Psoas muscle (tissue), 8 donors: ENCODE data around the gene SCNN1B. TPM values are rescaled to one million over a fixed set of nuclear protein-coding genes. Genes with fewer than 3 reads are reported as not detected.

Experiments
- ATAC-seq, 4 donors: fragments of 200-7000 bp; cut with Tn5 transposase; one replicate each; pipeline ENCODE4 v1.9.1; 2020; ENCODE audit warnings: moderate library complexity in 3 of 4, mild to moderate bottlenecking in 2 of 4
- DNase-seq, 2 donors: peaks; one replicate each; pipeline ENCODE4 v3.0.0-alpha.2; 2020
- H3K27ac ChIP-seq: fragments of 200-600 bp; one replicate; pipeline ENCODE4 v1.8.0; 2022
- H3K27me3 ChIP-seq, 3 donors: fragments of 200-600 bp in 1 of 3; one replicate each; pipeline versions ENCODE4 v1.6.1 to v1.8.0; 2013 to 2022; ENCODE audit warnings: low read length in 2 of 3, mild to moderate bottlenecking in 2 of 3, moderate library complexity in 1 of 3; ENCODE audit not compliant: insufficient read depth in 3 of 3
- H3K36me3 ChIP-seq, 2 donors: fragments of 200-600 bp in 1 of 2; one replicate each; pipeline versions ENCODE4 v1.6.1 to v1.8.0; 2013 to 2022; ENCODE audit warnings: low read depth in 1 of 2, mild to moderate bottlenecking in 1 of 2, moderate library complexity in 1 of 2; ENCODE audit not compliant: insufficient read depth in 1 of 2
- H3K4me1 ChIP-seq: fragments of 200-600 bp; one replicate; pipeline ENCODE4 v1.8.0; 2022
- H3K4me3 ChIP-seq: fragments of 200-600 bp; one replicate; pipeline ENCODE4 v1.8.0; 2022; ENCODE audit warnings: mild to moderate bottlenecking
- H3K9me3 ChIP-seq: fragments of 200-600 bp; one replicate; pipeline ENCODE4 v1.8.0; 2022
- WGBS, 3 donors: extraction: QIAGEN DNeasy Blood & Tissue Kit; methylation state at CpG; one replicate each; pipeline versions ENCODE4 v1.1.6 to v1.1.7; 2013; 5-methylcytosine and 5-hydroxymethylcytosine counted together
- intact Hi-C, 2 donors: fragments of 100-400 bp; cut with DNase I; formaldehyde crosslinking; loops; one replicate each; pipeline versions ENCODE4 v1.11.0 to v1.14.2; 2022
- polyA plus RNA-seq, 3 donors: library from polyadenylated mRNA; stranded (reverse); fragments of 200-250 nt; gene quantifications; one replicate each; pipeline ENCODE4 v1.2.3, GENCODE V29; 2013
- total RNA-seq, 4 donors: library from RNA; stranded (reverse); fragmentation: NEBNext Ultra II Directional in 2 of 4; extraction: Animal tissue kit (Norgen Biotek cat#: 25700) in 2 of 4; gene quantifications; one replicate each; pipeline versions ENCODE4 v1.2.1 to v1.2.4, GENCODE V29; 2021 to 2023
- TF ChIP-seq, protein P1 (sequence below): fragments of 200-600 bp; IDR thresholded peaks from one replicate; pipeline ENCODE4 v1.8.0; 2022; ENCODE audit warnings: antibody characterized with exemption
- donor health status: healthy with polysubstance abuse.
- donor health status: DM: no; HTN: no; CAD: no; lungs with moderate emphysema.
- donor health status: Bipolar disorder and iron deficiency.
- donor health status: healthy.
- donor health status: DM: yes; HTN: yes; CAD: no.
- donor health status: DM: no; HTN: no; CAD: no.
- donor health status: DM: no; HTN: no; CAD: no.
- donor health status: DM: yes; HTN: yes; CAD: no.

Gene SCNN1B
- total and polyA plus RNA-seq, 7 donors: 0.10 to 0.76 (median 0.51) TPM

DNA sequence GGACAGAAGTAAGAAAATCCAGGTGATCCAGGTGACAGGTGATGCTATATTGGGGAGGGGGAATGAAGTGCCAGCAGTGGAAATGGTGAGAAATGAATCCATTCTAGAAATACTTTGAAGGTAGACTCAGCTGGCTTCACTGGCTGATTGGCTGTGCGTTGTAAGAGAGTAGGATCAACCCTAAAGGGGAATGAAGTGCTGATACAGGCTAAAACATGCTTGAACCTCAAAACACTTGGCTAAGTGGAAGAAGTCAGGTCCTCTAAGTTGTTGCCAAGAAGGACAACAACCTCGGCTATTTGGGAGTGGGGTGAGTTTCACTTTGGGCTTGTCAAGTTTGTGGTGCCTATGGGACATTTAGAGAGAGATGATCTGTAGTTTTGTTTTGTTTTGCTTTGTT is 24.1 kb upstream of the SCNN1B start:
- intact Hi-C loops: no loop called here
- no peak overlapping the region for H3K27ac ChIP-seq
- peaks cover 0 to 12% (median under 1%) of the 10 kb centered on the region in 3 donors for H3K27me3 ChIP-seq
- DNase-seq (no peak), ATAC-seq (no peak)
- 46 to 54% (median 52%) methylated on average over 2 of the region's 2 CpGs for WGBS, 3 donors
- no peak overlapping the region for H3K4me3 ChIP-seq
- H3K36me3 ChIP-seq: no peaks in the 10 kb centered on the region
- H3K4me1 ChIP-seq: no peaks in the 10 kb centered on the region
- TF ChIP-seq, protein P1, sequence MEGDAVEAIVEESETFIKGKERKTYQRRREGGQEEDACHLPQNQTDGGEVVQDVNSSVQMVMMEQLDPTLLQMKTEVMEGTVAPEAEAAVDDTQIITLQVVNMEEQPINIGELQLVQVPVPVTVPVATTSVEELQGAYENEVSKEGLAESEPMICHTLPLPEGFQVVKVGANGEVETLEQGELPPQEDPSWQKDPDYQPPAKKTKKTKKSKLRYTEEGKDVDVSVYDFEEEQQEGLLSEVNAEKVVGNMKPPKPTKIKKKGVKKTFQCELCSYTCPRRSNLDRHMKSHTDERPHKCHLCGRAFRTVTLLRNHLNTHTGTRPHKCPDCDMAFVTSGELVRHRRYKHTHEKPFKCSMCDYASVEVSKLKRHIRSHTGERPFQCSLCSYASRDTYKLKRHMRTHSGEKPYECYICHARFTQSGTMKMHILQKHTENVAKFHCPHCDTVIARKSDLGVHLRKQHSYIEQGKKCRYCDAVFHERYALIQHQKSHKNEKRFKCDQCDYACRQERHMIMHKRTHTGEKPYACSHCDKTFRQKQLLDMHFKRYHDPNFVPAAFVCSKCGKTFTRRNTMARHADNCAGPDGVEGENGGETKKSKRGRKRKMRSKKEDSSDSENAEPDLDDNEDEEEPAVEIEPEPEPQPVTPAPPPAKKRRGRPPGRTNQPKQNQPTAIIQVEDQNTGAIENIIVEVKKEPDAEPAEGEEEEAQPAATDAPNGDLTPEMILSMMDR: no peak
- no peaks in the 10 kb centered on the region for H3K9me3 ChIP-seq

DNA sequence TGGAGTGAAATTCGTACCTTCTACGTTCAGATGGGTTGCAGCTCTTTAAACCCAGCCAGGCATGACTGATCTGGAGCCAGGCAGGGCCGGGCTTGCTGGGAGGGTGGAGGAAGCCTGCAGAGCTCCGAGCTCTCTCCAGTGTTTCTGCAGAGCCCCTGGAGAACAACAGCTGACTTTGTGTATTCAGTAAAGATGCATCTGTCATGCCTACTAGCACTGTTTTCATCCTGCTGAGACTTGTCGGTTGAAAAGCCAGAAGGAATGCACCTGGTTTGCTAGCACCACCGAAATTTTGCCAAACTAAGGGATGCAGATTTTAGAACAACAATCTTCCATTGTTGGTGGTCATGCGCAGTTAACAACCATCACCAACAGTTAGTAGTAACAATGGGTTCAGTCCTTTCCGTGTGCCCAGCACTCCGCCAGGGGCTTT is 22.4 kb upstream of the SCNN1B start:
- TF ChIP-seq, protein P1: no peak
- no peak overlapping the region for H3K4me3 ChIP-seq
- ATAC-seq: no peak
- H3K36me3 ChIP-seq: no peaks in the 10 kb centered on the region
- DNase-seq: no peak
- H3K27me3 ChIP-seq: peaks cover 0 to 18% (median 2%) of the 10 kb centered on the region in 3 donors
- 9 to 18% (median 13%) methylated on average over 9 of the region's 9 CpGs for WGBS, 3 donors
- H3K27ac ChIP-seq: no peak overlapping the region
- no peaks in the 10 kb centered on the region for H3K9me3 ChIP-seq
- no peaks in the 10 kb centered on the region for H3K4me1 ChIP-seq
- intact Hi-C loops: loop anchor here in 1 of 2 donors (10.0 kb wide), 1 partner anchor 155 kb away; no protein-coding TSS in a partner anchor

DNA sequence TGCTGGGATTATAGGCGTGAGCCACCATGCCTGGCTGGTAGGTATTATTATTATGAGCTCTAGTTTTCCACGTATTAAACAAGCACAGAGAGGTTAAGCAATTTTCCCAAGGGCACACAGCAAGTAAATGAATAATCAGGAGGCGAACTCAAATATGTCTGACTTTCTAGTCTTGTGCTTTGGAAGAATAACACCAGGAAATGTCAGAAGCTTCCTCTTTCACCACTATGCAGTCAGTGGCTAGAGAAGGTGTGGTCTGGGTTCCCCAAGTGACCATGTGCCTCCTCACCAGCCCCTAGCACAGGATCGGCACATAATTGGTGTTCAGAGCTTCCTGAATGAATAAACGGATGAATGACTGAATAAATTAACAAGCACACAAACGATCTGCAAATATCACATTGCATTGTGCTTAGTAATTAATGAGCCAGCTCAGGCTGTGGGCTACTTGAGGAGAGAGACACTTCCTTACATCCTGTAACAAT is 21.6 kb upstream of the SCNN1B start:
- Histone ChIP-seq H3K9me3 (no peaks in the 10 kb centered on the region), H3K4me3 (no peak overlapping the region), H3K36me3 (no peaks in the 10 kb centered on the region), H3K27ac (no peak overlapping the region), H3K27me3 (peaks cover 0 to 18% (median 2%) of the 10 kb centered on the region in 3 donors), H3K4me1 (no peaks in the 10 kb centered on the region)
- no peak for DNase-seq
- TF ChIP-seq, protein P1: no peak
- WGBS, 3 donors: 64 to 69% (median 67%) methylated on average over 6 of the region's 6 CpGs
- intact Hi-C loops: loop anchor here in 1 of 2 donors (10.0 kb wide), 1 partner anchor 154 kb away; no protein-coding TSS in a partner anchor
- ATAC-seq: no peak

DNA sequence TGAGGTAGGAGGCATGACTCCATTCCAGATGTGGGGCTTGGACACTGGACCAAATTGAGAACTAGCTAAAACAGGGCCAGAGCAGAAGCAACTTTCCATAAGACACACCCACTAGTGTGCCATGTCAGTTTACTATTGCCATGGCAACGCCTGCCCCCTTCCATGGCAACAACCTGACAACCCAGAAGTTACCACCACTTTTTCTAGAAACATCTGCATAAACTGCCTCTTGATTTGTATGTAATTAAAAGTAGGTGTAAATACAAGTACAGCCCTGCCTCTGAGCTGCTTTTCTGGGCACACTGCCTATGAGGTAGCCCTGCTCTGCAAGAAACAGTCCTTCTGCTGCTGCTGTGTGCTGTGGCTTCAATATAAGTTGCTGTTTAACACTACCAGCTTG is 19.5 kb upstream of the SCNN1B start:
- ATAC-seq: no peak
- Histone ChIP-seq H3K4me1 (no peaks in the 10 kb centered on the region), H3K27ac (no peak overlapping the region), H3K9me3 (no peaks in the 10 kb centered on the region), H3K27me3 (peaks cover 0 to 18% (median 2%) of the 10 kb centered on the region in 3 donors), H3K4me3 (no peak overlapping the region), H3K36me3 (no peaks in the 10 kb centered on the region)
- WGBS, 3 donors: 56 to 76% (median 75%) methylated on average over 1 of the region's 1 CpG
- DNase-seq: no peak
- intact Hi-C loops: loop anchor here in 1 of 2 donors (10.0 kb wide), 1 partner anchor 152 kb away; no protein-coding TSS in a partner anchor
- TF ChIP-seq, protein P1: no peak

DNA sequence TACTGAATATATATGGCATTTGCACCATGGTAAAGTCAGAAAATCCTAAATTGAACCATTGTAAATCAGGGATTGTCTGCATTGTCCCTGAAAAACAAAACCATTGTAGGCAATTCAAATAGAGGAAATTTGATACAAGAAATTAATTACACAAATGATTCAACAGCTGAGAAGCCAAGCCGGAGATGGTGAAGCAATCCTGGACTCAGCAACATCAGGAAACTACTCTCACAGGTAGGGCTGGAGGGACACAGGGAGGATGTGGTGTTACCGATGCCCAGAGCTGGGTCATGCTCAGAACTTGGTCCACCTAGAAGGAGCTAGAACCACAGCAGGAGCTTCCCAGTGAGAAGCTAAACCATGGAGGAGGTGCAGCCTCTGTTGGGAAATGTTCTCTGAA is 18.5 kb upstream of the SCNN1B start:
- no peak for DNase-seq
- H3K27ac ChIP-seq: no peak overlapping the region
- no peaks in the 10 kb centered on the region for H3K9me3 ChIP-seq
- H3K4me1 ChIP-seq: no peaks in the 10 kb centered on the region
- H3K27me3 ChIP-seq: peaks cover 0 to 18% (median 2%) of the 10 kb centered on the region in 3 donors
- H3K4me3 ChIP-seq: no peak overlapping the region
- WGBS, 3 donors: 67 to 74% (median 71%) methylated on average over 2 of the region's 2 CpGs
- ATAC-seq: no peak
- no peaks in the 10 kb centered on the region for H3K36me3 ChIP-seq
- TF ChIP-seq, protein P1: no peak
- intact Hi-C loops: loop anchor here in 1 of 2 donors (10.0 kb wide), 1 partner anchor 151 kb away; no protein-coding TSS in a partner anchor
